Stromal cell of bone marrow (primary cell): ENCODE results near the gene GPR18.

ENCODE experiments used
- DNase-seq: peaks from one replicate; pipeline ENCODE4 v3.0.0-alpha.2; 2012; ENCODE audit warnings: low read depth

Gene GPR18

DNA sequence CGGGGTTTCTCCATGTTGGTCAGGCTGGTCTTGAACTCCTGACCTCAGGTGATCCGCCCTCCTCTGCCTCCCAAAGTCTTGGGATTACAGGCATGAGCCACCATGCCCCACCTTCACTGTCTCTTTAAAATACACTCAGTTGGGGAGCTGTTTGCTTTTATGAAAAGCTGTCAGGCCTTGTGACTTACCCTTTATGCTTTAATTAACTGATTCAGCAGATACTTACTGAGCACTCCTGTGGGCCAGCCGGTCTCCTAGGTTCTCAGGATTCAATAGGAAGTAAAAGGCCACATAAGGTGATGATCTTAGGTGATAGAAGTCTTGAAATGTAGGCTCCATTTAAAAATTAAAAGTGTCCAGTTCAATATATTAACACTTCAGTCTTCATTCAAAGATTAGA, 50.0 kb downstream of the GPR18 start:
- no peak for DNase-seq

DNA sequence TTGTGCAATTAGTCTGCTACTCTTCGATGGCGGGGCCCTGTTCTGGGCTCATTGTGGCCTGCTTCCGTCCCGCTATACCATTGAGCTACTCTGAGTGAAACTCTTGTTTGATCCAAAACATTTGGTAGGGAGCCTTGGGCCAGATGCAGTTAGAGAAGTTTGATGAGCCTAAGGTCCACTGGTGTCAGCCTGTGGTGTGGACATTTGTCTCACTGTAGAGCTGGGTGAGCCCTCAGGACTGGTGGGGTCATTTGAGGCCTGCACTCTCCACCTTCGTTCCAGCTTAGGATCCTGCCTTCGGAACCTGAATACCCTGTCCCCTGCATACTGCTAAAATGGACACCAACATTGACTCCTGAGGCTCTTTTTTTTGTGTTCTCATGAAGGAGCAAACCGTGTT, 50.7 kb downstream of the GPR18 start:
- no peak for DNase-seq

DNA sequence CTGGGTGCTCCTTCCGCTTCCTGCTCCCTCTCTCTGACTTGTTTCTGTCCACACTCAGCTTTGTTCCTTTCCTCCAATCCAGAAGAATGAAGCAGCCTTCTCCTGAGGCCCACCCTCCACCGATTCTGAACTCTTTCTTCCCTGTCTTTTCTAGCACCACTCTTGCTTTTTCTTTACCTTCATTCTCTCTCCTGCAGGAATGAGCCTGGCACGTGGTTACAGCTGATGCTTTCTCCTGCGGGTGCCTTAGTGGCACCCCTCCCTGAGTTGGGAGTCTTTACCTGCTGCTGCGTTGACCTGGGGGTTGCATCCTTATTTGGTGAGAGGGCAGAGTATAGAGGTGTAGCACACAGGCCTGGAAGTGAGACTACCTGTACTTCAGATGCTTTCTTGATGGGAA, 51.3 kb downstream of the GPR18 start:
- no peak for DNase-seq

DNA sequence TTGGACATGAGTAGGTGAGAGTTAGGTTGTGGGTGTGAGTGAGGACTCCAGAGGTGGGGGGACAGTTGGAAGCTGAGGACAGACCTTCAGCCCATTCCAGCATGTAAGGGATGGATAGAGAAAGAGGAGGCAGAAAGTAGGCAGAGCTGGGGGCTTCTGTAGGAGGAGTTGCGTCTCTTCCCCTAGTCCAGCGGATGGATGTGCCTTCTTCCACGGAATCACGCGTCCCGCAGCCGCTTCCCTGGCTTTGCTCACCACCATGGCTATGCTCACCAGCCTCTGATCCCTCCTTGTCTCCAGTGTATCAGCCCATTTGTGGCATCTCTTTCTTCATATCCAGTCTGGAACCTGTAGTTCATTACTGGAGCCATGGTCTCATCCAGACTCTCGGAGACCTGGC, 52.0 kb downstream of the GPR18 start:
- DNase-seq: no peak

DNA sequence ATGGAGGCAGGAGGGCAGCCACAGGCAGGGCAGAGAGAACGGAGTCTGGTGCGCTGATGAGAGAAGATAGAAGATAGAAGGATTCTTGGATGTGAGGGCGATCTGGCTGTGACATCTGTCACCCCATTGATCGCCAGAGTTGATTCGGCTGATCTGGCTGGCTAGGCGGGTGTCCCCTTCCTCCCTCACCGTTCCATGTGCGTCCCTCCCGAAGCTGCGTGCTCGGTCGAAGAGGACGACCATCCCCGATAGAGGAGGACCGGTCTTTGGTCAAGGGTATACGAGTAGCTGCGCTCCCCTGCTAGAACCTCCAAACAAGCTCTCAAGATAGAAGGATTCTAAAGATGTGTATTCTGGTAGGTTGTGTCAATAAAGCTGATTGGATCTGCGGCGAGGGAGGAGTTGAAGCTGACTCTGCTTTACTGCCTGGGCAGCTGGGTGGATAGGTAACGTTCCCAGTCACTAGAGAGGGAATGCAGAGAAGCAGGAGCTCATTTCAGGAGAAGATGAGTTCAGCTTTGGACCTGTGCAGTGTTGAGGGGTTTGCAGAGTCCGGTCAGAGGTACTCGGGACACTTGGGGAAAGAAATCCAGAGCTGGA, 52.5 kb downstream of the GPR18 start:
- no peak for DNase-seq
